Measurements from ENCODE around the gene SF3B4. TPM values are rescaled to one million over a fixed set of nuclear protein-coding genes. Genes with fewer than 3 reads are reported as not detected.

Gene SF3B4
- total and polyA plus RNA-seq, 2 of the 4 experiments (the other 2 are of a cell fraction), result 6.6 to 64.4 TPM

GRCh38 chr1:149888247-149888998 lies 39.2 kb downstream of the SF3B4 start:
- no peaks in the 10 kb centered on the region for H3K9me1 ChIP-seq (ENCODE audit: insufficient read depth, low read length)
- H3K9me3 ChIP-seq (ENCODE audit: control insufficient read depth, insufficient read depth, low read length), result no peaks in the 10 kb centered on the region
- ChIA-PET CTCF (interaction anchor here (0.6 to 1.4 kb wide), 5 partner anchors 12 to 299 kb away, joined by 3 to 5 read pairs (median 3); no protein-coding TSS in a partner anchor), POLR2A (ENCODE audit: unreplicated experiment) (interaction anchor here (0.9 to 2.9 kb wide), 8 partner anchors 14 to 298 kb away, joined by 3 to 16 read pairs (median 6); partner anchors contain the start of genes OTUD7B and SF3B4)
- H2AK5ac ChIP-seq (ENCODE audit: low read depth, low read length), result peak overlapping the region; percentile 80
- peak overlapping the region; percentile 91 for H4K5ac ChIP-seq (ENCODE audit: low read depth, low read length)
- H3K14ac ChIP-seq (replicated peaks; ENCODE audit: low read depth, low read length), result peak overlapping the region; percentile 94
- WGBS, 2 experiments (ENCODE audit: extremely low coverage in 2 of 2, insufficient read length in 1 of 2), result 2% methylated on average over 18 of the region's 28 CpGs; no CpG with 5 or more reads in 1 of the 2 experiments
- no peaks in the 10 kb centered on the region for H3K36me3 ChIP-seq (ENCODE audit: control insufficient read depth, insufficient read depth, low read length)
- H3K9ac ChIP-seq (ENCODE audit: low read depth, low read length), result peak overlapping the region; percentile 89
- H2BK15ac ChIP-seq (ENCODE audit: low read depth, low read length), result peak overlapping the region; percentile 90
- peaks cover 15% of the 10 kb centered on the region for H4K20me1 ChIP-seq (ENCODE audit: insufficient read depth, low read length)
- intact Hi-C loops (cut with micrococcal nuclease), result no loop called here
- ATAC-seq (ENCODE audit: low read depth), result peak; percentile 45
- in situ Hi-C loops (cut with MboI; ENCODE audit: low sequenced_read_pairs), result no loop called here
- BruUV-seq (replicated peaks), result TSS peak; percentile 53
- H4K91ac ChIP-seq (ENCODE audit: insufficient read depth, low read depth, low read length), result peak overlapping the region; percentile 87
- H3K56ac ChIP-seq (ENCODE audit: extremely low read depth, insufficient read depth, low read length), result peak overlapping the region; percentile 97
- peak overlapping the region; percentile 95 for H3K4me2 ChIP-seq (ENCODE audit: low read depth, low read length)
- peak overlapping the region; percentile 92 for H3K18ac ChIP-seq (ENCODE audit: low read depth, low read length)
- H3K23ac ChIP-seq (ENCODE audit: low read depth, low read length), result peak overlapping the region; percentile 93
- peak overlapping the region; percentile 82 for H2BK120ac ChIP-seq (ENCODE audit: low read depth, low read length)
- H2BK5ac ChIP-seq (ENCODE audit: low read depth, low read length, poor library complexity, severe bottlenecking), result peak overlapping the region; percentile 92
- no peaks in the 10 kb centered on the region for H3K27me3 ChIP-seq (ENCODE audit: control insufficient read depth, insufficient read depth, low read length)
- peak overlapping the region; percentile 85 for H3K27ac ChIP-seq (ENCODE audit: insufficient read depth, low read length)
- peak overlapping the region; percentile 59 for H2BK20ac ChIP-seq (ENCODE audit: low read depth, low read length)
- H2AK9ac ChIP-seq (replicated peaks; ENCODE audit: low read depth, low read length, poor library complexity), result peak overlapping the region; percentile 55
- H3K4ac ChIP-seq (ENCODE audit: low read depth, low read length), result peak overlapping the region; percentile 93
- peak; percentile 90 for DNase-seq
- peak overlapping the region; percentile 91 to 97 for H4K8ac ChIP-seq (ENCODE audit: low read depth in 2 of 2, low read length in 2 of 2)
- H2AFZ ChIP-seq (replicated peaks; ENCODE audit: low read length, poor library complexity), result peak overlapping the region; percentile 84
- peaks cover 3% of the 10 kb centered on the region; the same call in 1 of the 2 replicates for H3K4me1 ChIP-seq (ENCODE audit: control insufficient read depth, insufficient read depth, low read length)
- peaks cover 3 to 19% of the 10 kb centered on the region in 2 experiments; a peak in 3 of 4 replicates for H3K79me1 ChIP-seq (ENCODE audit: low read depth in 1 of 2, low read length in 2 of 2)
- peak overlapping the region; percentile 61 for H3K4me3 ChIP-seq (ENCODE audit: insufficient read depth, low read depth, low read length)
- dilution Hi-C loops (cut with HindIII; ENCODE audit: low sequenced_read_pairs, unreplicated experiment), result no loop called here
- no peak for TF ChIP-seq MXI1 (IDR thresholded peaks at IDR 0.05; ENCODE audit: borderline replicate concordance, low read depth, low read length)
- peak; percentile 54; the same call in 1 of the 2 replicates for TF ChIP-seq MAZ (IDR thresholded peaks at IDR 0.05; ENCODE audit: borderline replicate concordance, low read depth, low read length)
- TF ChIP-seq MAFK (IDR thresholded peaks at IDR 0.05; ENCODE audit: low read depth, low read length), result no peak
- TF ChIP-seq USF2 (IDR thresholded peaks at IDR 0.05; ENCODE audit: low read depth, low read length), result no peak
- TF ChIP-seq RAD21 (IDR thresholded peaks at IDR 0.05; ENCODE audit: low read length), result peak; percentile 46
- TF ChIP-seq RFX5 (IDR thresholded peaks at IDR 0.05; ENCODE audit: low read depth, low read length), result no peak
- TF ChIP-seq POLR2A (IDR thresholded peaks at IDR 0.05; ENCODE audit: low read depth, low read length), result no peak; the same call in 1 of the 2 replicates
- TF ChIP-seq FOS (IDR thresholded peaks at IDR 0.05; ENCODE audit: low read depth, low read length), result no peak
- TF ChIP-seq NFE2L2 (IDR thresholded peaks at IDR 0.05; ENCODE audit: low read depth, low read length), result peak; percentile 10; the same call in 1 of the 2 replicates
- no peak for TF ChIP-seq CHD1 (IDR thresholded peaks at IDR 0.05; ENCODE audit: low read depth, low read length)
- no peak for TF ChIP-seq ELK1 (IDR thresholded peaks at IDR 0.05; ENCODE audit: borderline replicate concordance, low read depth, low read length)
- no peak for TF ChIP-seq RCOR1 (IDR thresholded peaks at IDR 0.05; ENCODE audit: insufficient replicate concordance, low read length)
- TF ChIP-seq CEBPB (IDR thresholded peaks at IDR 0.05; ENCODE audit: low read depth, low read length), result no peak
- peak; percentile 65 for TF ChIP-seq CTCF (conservative IDR thresholded peaks at IDR 0.05; ENCODE audit: low read depth, low read length)
